H9 (cell line): ENCODE measurements around the gene ERCC6L2. TPM values are rescaled to one million over a fixed set of nuclear protein-coding genes. Genes with fewer than 3 reads are reported as not detected.

Experiments
- DNase-seq: peaks from one replicate; pipeline ENCODE4 v3.0.0-alpha.2; 2017
- H2AFZ ChIP-seq: one replicate; pipeline ENCODE4 v1.6.1; 2013; ENCODE audit warnings: mild to moderate bottlenecking, low read length, control low read depth, moderate library complexity
- H2AK5ac ChIP-seq: 2 replicates; pipeline ENCODE4 v1.6.1; 2013; ENCODE audit warnings: low read length, control low read depth, mixed read lengths; ENCODE audit not compliant: insufficient read length
- H2BK120ac ChIP-seq: one replicate; pipeline ENCODE4 v1.6.1; 2013; ENCODE audit warnings: low read depth, mild to moderate bottlenecking, low read length, control low read depth, inconsistent platforms; ENCODE audit not compliant: poor library complexity, severe bottlenecking
- H2BK12ac ChIP-seq: 2 replicates; pipeline ENCODE4 v1.6.1; 2013; ENCODE audit warnings: low read length, control low read depth, mixed read lengths, low read depth; ENCODE audit not compliant: insufficient read length
- H2BK15ac ChIP-seq: 2 replicates; pipeline ENCODE4 v1.6.1; 2013; ENCODE audit warnings: low read depth, low read length, control low read depth
- H2BK20ac ChIP-seq: one replicate; pipeline ENCODE4 v1.6.1; 2013; ENCODE audit warnings: low read depth, mild to moderate bottlenecking, low read length, control low read depth, inconsistent platforms; ENCODE audit not compliant: poor library complexity, severe bottlenecking
- H2BK5ac ChIP-seq: 2 replicates; pipeline ENCODE4 v1.6.1; 2013; ENCODE audit warnings: low read length, control low read depth, mixed read lengths; ENCODE audit not compliant: insufficient read length
- H3K14ac ChIP-seq: 2 replicates; pipeline ENCODE4 v1.6.1; 2013; ENCODE audit warnings: low read length, control low read depth; ENCODE audit not compliant: insufficient read depth
- H3K18ac ChIP-seq: 2 replicates; pipeline ENCODE4 v1.6.1; 2013; ENCODE audit warnings: low read depth, mild to moderate bottlenecking, mixed read lengths, low read length, control low read depth; ENCODE audit not compliant: insufficient read length
- H3K23ac ChIP-seq: 2 replicates; pipeline ENCODE4 v1.6.1; 2013; ENCODE audit warnings: low read length, control low read depth, mixed read lengths, low read depth; ENCODE audit not compliant: insufficient read length
- H3K23me2 ChIP-seq: 2 replicates; pipeline ENCODE4 v1.6.1; 2013; ENCODE audit warnings: low read depth, mild to moderate bottlenecking, mixed read lengths, low read length, control low read depth; ENCODE audit not compliant: insufficient read length, poor library complexity, severe bottlenecking
- H3K27ac ChIP-seq: 2 replicates; pipeline ENCODE4 v1.5.1; 2013; ENCODE audit warnings: low read length, control low read depth, mixed read lengths, low read depth; ENCODE audit not compliant: insufficient read length
- H3K27me3 ChIP-seq: 2 replicates; pipeline ENCODE4 v1.6.1; 2013; ENCODE audit warnings: low read length, control low read depth, inconsistent platforms; ENCODE audit not compliant: insufficient read depth
- H3K4ac ChIP-seq: 2 replicates; pipeline ENCODE4 v1.6.1; 2013; ENCODE audit warnings: low read depth, mild to moderate bottlenecking, control low read depth, inconsistent platforms, low read length, moderate library complexity
- H3K4me1 ChIP-seq: 2 replicates; pipeline ENCODE4 v1.6.1; 2013; ENCODE audit warnings: low read length, control low read depth, inconsistent platforms; ENCODE audit not compliant: insufficient read depth
- H3K4me2 ChIP-seq: 2 replicates; pipeline ENCODE4 v1.6.1; 2013; ENCODE audit warnings: low read length, control low read depth, mixed read lengths; ENCODE audit not compliant: insufficient read length, insufficient read depth
- H3K56ac ChIP-seq: 2 replicates; pipeline ENCODE4 v1.6.1; 2013; ENCODE audit warnings: low read depth, mild to moderate bottlenecking, mixed read lengths, low read length, control low read depth; ENCODE audit not compliant: insufficient read length
- H3K79me1 ChIP-seq: 2 replicates; pipeline ENCODE4 v1.6.1; 2013; ENCODE audit warnings: low read depth, mild to moderate bottlenecking, moderate library complexity, low read length, control low read depth, inconsistent platforms; ENCODE audit not compliant: insufficient read depth, poor library complexity, severe bottlenecking
- H3K79me2 ChIP-seq: 2 replicates; pipeline ENCODE4 v1.6.1; 2013; ENCODE audit warnings: low read length, control low read depth, inconsistent platforms; ENCODE audit not compliant: insufficient read depth
- H3K9ac ChIP-seq: 2 replicates; pipeline ENCODE4 v1.6.1; 2013; ENCODE audit warnings: low read length, control low read depth, mixed read lengths; ENCODE audit not compliant: insufficient read length; ENCODE audit errors: extremely low read depth
- H3K9me3 ChIP-seq: one replicate; pipeline ENCODE4 v1.6.1; 2013; ENCODE audit warnings: low read depth, low read length, inconsistent platforms; ENCODE audit not compliant: control insufficient read depth
- H3T11ph ChIP-seq: one replicate; pipeline ENCODE4 v1.6.1; 2013; ENCODE audit warnings: mild to moderate bottlenecking, low read length, control low read depth, inconsistent platforms
- H4K20me1 ChIP-seq: one replicate; pipeline ENCODE4 v1.6.1; 2013; ENCODE audit not compliant: control insufficient read depth, insufficient read length, insufficient read depth
- H4K5ac ChIP-seq: 2 replicates; pipeline ENCODE4 v1.6.1; 2013; ENCODE audit warnings: low read depth, mild to moderate bottlenecking, mixed read lengths, low read length, control low read depth; ENCODE audit not compliant: insufficient read length
- H4K8ac ChIP-seq: replicated peaks from 2 replicates; pipeline ENCODE4 v1.6.1; 2013; ENCODE audit warnings: low read length, control low read depth, mixed read lengths, low read depth; ENCODE audit not compliant: insufficient read length
- H4K91ac ChIP-seq: 2 replicates; pipeline ENCODE4 v1.6.1; 2013; ENCODE audit warnings: low read depth, mild to moderate bottlenecking, moderate library complexity, mixed read lengths, low read length, control low read depth; ENCODE audit not compliant: insufficient read length
- H3K27ac Mint-ChIP-seq, 3 experiments: 2 replicates in 2 of 3; 3 replicates in 1 of 3; pipeline ENCODE4 v1.8.0; 2020 to 2021; ENCODE audit warnings: mixed read lengths in 3 of 3, mild to moderate bottlenecking in 1 of 3, moderate library complexity in 1 of 3
- H3K27me3 Mint-ChIP-seq: 2 replicates; pipeline ENCODE4 v1.8.0; 2021; ENCODE audit warnings: low read depth, mild to moderate bottlenecking, moderate library complexity, mixed read lengths
- H3K36me3 Mint-ChIP-seq, 3 experiments: 2 replicates in 2 of 3; 3 replicates in 1 of 3; pipeline ENCODE4 v1.8.0; 2020 to 2021; ENCODE audit warnings: low read depth in 3 of 3, mixed read lengths in 3 of 3; ENCODE audit not compliant: insufficient read depth in 1 of 3
- H3K4me1 Mint-ChIP-seq, 2 experiments: 2 replicates each; pipeline ENCODE4 v1.8.0; 2020; ENCODE audit warnings: mixed read lengths in 2 of 2
- H3K4me3 Mint-ChIP-seq, 2 experiments: 2 replicates in 1 of 2; 3 replicates in 1 of 2; pipeline ENCODE4 v1.8.0; 2020 to 2021; ENCODE audit warnings: mild to moderate bottlenecking in 2 of 2, mixed read lengths in 2 of 2, moderate library complexity in 1 of 2
- H3K9me3 Mint-ChIP-seq, 2 experiments: 2 replicates in 1 of 2; 3 replicates in 1 of 2; pipeline ENCODE4 v1.8.0; 2020; ENCODE audit warnings: mild to moderate bottlenecking in 2 of 2, mixed read lengths in 2 of 2, moderate library complexity in 1 of 2
- CTCF ChIP-seq: fragments of 200-600 bp; sonication (generic); conservative IDR thresholded peaks from 3 replicates; pipeline ENCODE4 v1.8.0; 2021; ENCODE audit warnings: antibody characterized with exemption, mild to moderate bottlenecking
- WGBS: extraction: QIAGEN DNeasy Blood & Tissue Kit; methylation state at CpG from one replicate; pipeline ENCODE4 v1.1.7; 2013; ENCODE audit warnings: missing lambda C conversion rate, low lambda C conversion rate, mixed read lengths; ENCODE audit not compliant: insufficient read length; ENCODE audit errors: extremely low coverage; 5-methylcytosine and 5-hydroxymethylcytosine counted together
- total RNA-seq: library from RNA; stranded (reverse); gene quantifications from 2 replicates; pipeline ENCODE4 v1.2.1, GENCODE V29; 2021

Gene ERCC6L2
- total RNA-seq, 1 experiment from 2014 or later: 57.7 TPM

DNA sequence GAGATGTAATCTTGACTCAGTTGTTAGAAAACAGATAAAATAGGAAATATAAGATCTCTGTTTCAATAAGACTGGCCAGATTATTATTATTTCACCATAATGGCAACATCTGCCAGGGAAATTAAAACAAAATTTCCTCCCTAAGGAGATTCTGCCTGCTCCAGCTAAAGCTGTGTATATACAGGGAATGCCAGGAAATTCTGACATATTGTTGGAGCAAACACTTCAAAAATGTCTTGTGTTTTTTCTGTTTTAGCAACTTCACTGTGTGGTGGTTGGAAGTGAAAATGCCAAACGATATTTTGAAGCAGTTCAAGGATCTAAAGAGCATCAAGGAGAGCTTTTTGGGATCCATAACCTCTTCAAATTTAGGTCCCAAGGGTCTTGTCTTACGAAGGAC is 90.8 kb downstream of the ERCC6L2 start:
- no peak overlapping the region for H3K9ac ChIP-seq
- H2BK20ac ChIP-seq: no peak overlapping the region
- H3K4me1 Mint-ChIP-seq: no peaks in the 10 kb centered on the region
- H3K4ac ChIP-seq: no peak overlapping the region
- no peak overlapping the region for H2AFZ ChIP-seq
- H3K27me3 ChIP-seq: no peaks in the 10 kb centered on the region
- no peak overlapping the region for H2AK5ac ChIP-seq
- H3K4me2 ChIP-seq: no peak overlapping the region
- no peaks in the 10 kb centered on the region for H3K9me3 ChIP-seq
- H3K27ac Mint-ChIP-seq: no peak overlapping the region
- no peak for DNase-seq
- no peak overlapping the region for H3K18ac ChIP-seq
- H2BK12ac ChIP-seq: no peak overlapping the region
- H3K23ac ChIP-seq: no peak overlapping the region
- no peaks in the 10 kb centered on the region for H3K27me3 Mint-ChIP-seq
- no peaks in the 10 kb centered on the region for H3K9me3 Mint-ChIP-seq
- no peak overlapping the region for H3K27ac ChIP-seq
- no peaks in the 10 kb centered on the region for H3K4me1 ChIP-seq
- no peaks in the 10 kb centered on the region for H3K79me2 ChIP-seq
- no peak overlapping the region for H4K5ac ChIP-seq
- H3K4me3 Mint-ChIP-seq: no peak overlapping the region
- H4K91ac ChIP-seq: no peak overlapping the region
- no peak overlapping the region for H4K8ac ChIP-seq
- H2BK120ac ChIP-seq: no peak overlapping the region
- H3K23me2 ChIP-seq: no peaks in the 10 kb centered on the region
- H2BK5ac ChIP-seq: no peak overlapping the region
- no peak for TF ChIP-seq CTCF
- no peaks in the 10 kb centered on the region for H3K79me1 ChIP-seq
- H2BK15ac ChIP-seq: no peak overlapping the region
- no peaks in the 10 kb centered on the region for H4K20me1 ChIP-seq
- no peak overlapping the region for H3K56ac ChIP-seq
- peaks cover under 1 to 10% (median 7%) of the 10 kb centered on the region in 3 experiments; a peak in 6 of 7 replicates for H3K36me3 Mint-ChIP-seq
- H3K14ac ChIP-seq: no peak overlapping the region
- WGBS: no CpG with 5 or more reads among the region's 2 CpGs
- H3T11ph ChIP-seq: no peak overlapping the region
